Measurements from ENCODE around the gene SPATA6L.

DNA sequence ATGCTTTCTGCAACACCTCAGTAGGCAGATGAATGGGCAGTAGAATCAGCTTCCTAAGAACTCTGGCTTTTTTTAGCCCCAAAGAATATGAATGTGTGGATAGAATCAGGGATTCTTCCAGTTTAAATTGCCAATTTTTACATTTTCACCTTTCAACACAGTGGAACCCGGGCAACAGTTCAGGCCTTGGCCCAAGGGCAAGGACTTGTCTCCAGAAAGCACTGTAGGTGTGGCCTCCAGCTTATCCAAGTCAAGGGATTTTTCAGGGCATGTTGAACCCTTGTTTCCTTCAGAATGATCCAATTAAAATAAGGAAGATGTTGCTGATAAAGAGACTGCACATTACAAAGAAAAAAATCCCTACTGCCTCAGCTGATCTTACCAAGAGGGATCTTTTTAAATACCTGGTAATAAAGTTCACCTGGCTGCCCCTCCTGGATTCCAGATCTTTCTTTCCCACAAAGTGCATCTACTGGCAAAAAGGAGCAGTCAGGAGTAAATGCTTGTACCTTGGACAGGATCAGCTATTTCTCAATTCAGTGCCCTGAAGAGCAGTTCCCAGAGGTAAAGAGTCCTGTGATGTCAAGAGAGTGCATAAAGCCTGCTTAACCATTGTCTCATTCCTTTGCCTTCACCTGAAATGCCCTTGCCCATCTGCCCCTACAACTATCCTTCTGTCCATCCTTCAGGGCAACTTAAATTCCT, 84.3 kb downstream of the SPATA6L start:
- no peak for TF ChIP-seq CEBPB (IDR thresholded peaks at IDR 0.05; ENCODE audit: low read depth, low read length)
- TF ChIP-seq, protein P1, sequence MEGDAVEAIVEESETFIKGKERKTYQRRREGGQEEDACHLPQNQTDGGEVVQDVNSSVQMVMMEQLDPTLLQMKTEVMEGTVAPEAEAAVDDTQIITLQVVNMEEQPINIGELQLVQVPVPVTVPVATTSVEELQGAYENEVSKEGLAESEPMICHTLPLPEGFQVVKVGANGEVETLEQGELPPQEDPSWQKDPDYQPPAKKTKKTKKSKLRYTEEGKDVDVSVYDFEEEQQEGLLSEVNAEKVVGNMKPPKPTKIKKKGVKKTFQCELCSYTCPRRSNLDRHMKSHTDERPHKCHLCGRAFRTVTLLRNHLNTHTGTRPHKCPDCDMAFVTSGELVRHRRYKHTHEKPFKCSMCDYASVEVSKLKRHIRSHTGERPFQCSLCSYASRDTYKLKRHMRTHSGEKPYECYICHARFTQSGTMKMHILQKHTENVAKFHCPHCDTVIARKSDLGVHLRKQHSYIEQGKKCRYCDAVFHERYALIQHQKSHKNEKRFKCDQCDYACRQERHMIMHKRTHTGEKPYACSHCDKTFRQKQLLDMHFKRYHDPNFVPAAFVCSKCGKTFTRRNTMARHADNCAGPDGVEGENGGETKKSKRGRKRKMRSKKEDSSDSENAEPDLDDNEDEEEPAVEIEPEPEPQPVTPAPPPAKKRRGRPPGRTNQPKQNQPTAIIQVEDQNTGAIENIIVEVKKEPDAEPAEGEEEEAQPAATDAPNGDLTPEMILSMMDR (conservative IDR thresholded peaks at IDR 0.05; ENCODE audit: low read depth, low read length), result no peak
- TF ChIP-seq RCOR1 (IDR thresholded peaks at IDR 0.05; ENCODE audit: insufficient replicate concordance, low read length), result no peak
- TF ChIP-seq RAD21 (IDR thresholded peaks at IDR 0.05; ENCODE audit: low read length), result no peak
- TF ChIP-seq MAFK (IDR thresholded peaks at IDR 0.05; ENCODE audit: low read depth, low read length), result no peak
